GM21528 (cell line): ENCODE data around the gene PUSL1.
A peak's percentile ranks its signal among the peaks of the same experiment; 100 is the strongest.

Experiments
- ATAC-seq: cut with Tn5 transposase; IDR thresholded peaks from one replicate; pipeline ENCODE4 v1.9.1; 2021; ENCODE audit warnings: mild to moderate bottlenecking, moderate library complexity; ENCODE audit not compliant: unreplicated experiment, low FRiP score

PUSL1 gene

GRCh38 chr1:1335792-1336248 is 27.4 kb downstream of the PUSL1 start:
- ATAC-seq: no peak

GRCh38 chr1:1336446-1336845 is 28.0 kb downstream of the PUSL1 start:
- no peak for ATAC-seq

- no peak for ATAC-seq
Observed at GRCh38 chr1:1336931-1337792, 28.8 kb downstream of the PUSL1 start.

- no peak for ATAC-seq
Observed at GRCh38 chr1:1337793-1338147, 29.4 kb downstream of the PUSL1 start.

- no peak for ATAC-seq
Observed at GRCh38 chr1:1338278-1338677, 29.9 kb downstream of the PUSL1 start.

GRCh38 chr1:1340185-1340584 is 31.8 kb downstream of the PUSL1 start:
- ATAC-seq: no peak

- ATAC-seq: no peak
Observed at GRCh38 chr1:1340791-1341548, 32.6 kb downstream of the PUSL1 start.

- no peak for ATAC-seq
Observed at GRCh38 chr1:1341549-1342021, 33.2 kb downstream of the PUSL1 start.

- no peak for ATAC-seq
Observed at GRCh38 chr1:1342061-1342562, 33.7 kb downstream of the PUSL1 start.

GRCh38 chr1:1342584-1343115 is 34.3 kb downstream of the PUSL1 start:
- no peak for ATAC-seq

GRCh38 chr1:1343811-1344421 is 35.5 kb downstream of the PUSL1 start:
- no peak for ATAC-seq

GRCh38 chr1:1344655-1345361 is 36.4 kb downstream of the PUSL1 start:
- ATAC-seq: no peak

- no peak for ATAC-seq
Observed at GRCh38 chr1:1345384-1345783, 37.0 kb downstream of the PUSL1 start.

GRCh38 chr1:1345860-1346500 is 37.6 kb downstream of the PUSL1 start:
- no peak for ATAC-seq

GRCh38 chr1:1346501-1346890 is 38.1 kb downstream of the PUSL1 start:
- no peak for ATAC-seq

GRCh38 chr1:1347026-1347595 is 38.7 kb downstream of the PUSL1 start:
- ATAC-seq: no peak

GRCh38 chr1:1347663-1348419 is 39.4 kb downstream of the PUSL1 start:
- peak; percentile 1 for ATAC-seq

- ATAC-seq: peak; percentile 35
Observed at GRCh38 chr1:1348420-1349255, 40.2 kb downstream of the PUSL1 start.
